ENCODE results near the gene APH1B.

DNA sequence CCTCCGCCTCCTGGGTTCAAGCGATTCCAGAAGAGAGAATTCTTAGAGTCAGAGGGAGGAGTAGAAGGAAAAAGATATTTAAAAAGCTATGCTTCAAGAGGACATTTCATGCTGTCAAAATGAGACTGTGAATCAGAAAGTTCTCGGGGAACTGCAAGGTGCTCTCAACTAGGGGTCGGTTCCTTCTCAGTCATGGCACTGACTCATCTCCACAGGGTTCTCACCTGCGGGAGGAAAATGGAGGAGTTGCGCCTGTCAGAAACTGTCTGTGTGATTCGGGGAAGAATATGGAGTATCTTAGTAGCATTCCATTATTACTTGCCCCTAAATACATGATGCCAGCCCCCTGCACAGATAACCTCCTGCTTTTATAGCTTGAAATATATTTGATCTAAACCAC, 47.4 kb downstream of the APH1B start:
- TF ChIP-seq EP300 (IDR thresholded peaks at IDR 0.05; ENCODE audit: borderline replicate concordance), result no peak
- TF ChIP-seq TEAD4 (IDR thresholded peaks at IDR 0.05), result no peak
- TF ChIP-seq, protein P1, sequence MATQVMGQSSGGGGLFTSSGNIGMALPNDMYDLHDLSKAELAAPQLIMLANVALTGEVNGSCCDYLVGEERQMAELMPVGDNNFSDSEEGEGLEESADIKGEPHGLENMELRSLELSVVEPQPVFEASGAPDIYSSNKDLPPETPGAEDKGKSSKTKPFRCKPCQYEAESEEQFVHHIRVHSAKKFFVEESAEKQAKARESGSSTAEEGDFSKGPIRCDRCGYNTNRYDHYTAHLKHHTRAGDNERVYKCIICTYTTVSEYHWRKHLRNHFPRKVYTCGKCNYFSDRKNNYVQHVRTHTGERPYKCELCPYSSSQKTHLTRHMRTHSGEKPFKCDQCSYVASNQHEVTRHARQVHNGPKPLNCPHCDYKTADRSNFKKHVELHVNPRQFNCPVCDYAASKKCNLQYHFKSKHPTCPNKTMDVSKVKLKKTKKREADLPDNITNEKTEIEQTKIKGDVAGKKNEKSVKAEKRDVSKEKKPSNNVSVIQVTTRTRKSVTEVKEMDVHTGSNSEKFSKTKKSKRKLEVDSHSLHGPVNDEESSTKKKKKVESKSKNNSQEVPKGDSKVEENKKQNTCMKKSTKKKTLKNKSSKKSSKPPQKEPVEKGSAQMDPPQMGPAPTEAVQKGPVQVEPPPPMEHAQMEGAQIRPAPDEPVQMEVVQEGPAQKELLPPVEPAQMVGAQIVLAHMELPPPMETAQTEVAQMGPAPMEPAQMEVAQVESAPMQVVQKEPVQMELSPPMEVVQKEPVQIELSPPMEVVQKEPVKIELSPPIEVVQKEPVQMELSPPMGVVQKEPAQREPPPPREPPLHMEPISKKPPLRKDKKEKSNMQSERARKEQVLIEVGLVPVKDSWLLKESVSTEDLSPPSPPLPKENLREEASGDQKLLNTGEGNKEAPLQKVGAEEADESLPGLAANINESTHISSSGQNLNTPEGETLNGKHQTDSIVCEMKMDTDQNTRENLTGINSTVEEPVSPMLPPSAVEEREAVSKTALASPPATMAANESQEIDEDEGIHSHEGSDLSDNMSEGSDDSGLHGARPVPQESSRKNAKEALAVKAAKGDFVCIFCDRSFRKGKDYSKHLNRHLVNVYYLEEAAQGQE (IDR thresholded peaks at IDR 0.05; ENCODE audit: low read depth), result no peak
- TF ChIP-seq RAD21 (IDR thresholded peaks at IDR 0.05; ENCODE audit: low read depth), result no peak

Measured in Ishikawa (cell line).